Kidney (tissue), 14 donors: ENCODE results near the gene TOMT. TPM values are rescaled to one million over a fixed set of nuclear protein-coding genes. Genes with fewer than 3 reads are reported as not detected.

Experiments used
- DNase-seq, 5 donors: peaks; one replicate each; pipeline ENCODE4 v3.0.0-alpha.2; 2013 to 2020
- FAIRE-seq: peaks from 2 replicates; lab custom pipeline; 2012; peaks lifted over from hg19 to GRCh38; lab: Jason Lieb, UNC
- H3K27ac ChIP-seq, 2 donors: one replicate each; pipeline ENCODE4 v1.7.0; 2013; ENCODE audit warnings: low read depth in 2 of 2, low read length in 2 of 2, inconsistent platforms in 1 of 2
- H3K27me3 ChIP-seq: one replicate; pipeline ENCODE4 v1.7.1; 2013; ENCODE audit warnings: low read length, inconsistent platforms; ENCODE audit not compliant: control insufficient read depth, insufficient read depth
- H3K36me3 ChIP-seq, 3 donors: one replicate each; pipeline versions ENCODE4 v1.7.0 to v1.7.1; 2013; ENCODE audit warnings: low read length in 3 of 3, control low read depth in 1 of 3, inconsistent platforms in 1 of 3; ENCODE audit not compliant: insufficient read depth in 3 of 3, control insufficient read depth in 2 of 3
- H3K4me1 ChIP-seq, 3 donors: one replicate each; pipeline versions ENCODE4 v1.7.0 to v1.7.1; 2013; ENCODE audit warnings: low read length in 3 of 3, inconsistent platforms in 1 of 3, low read depth in 1 of 3; ENCODE audit not compliant: control insufficient read depth in 2 of 3, insufficient read depth in 2 of 3
- H3K4me3 ChIP-seq, 3 donors: one replicate each; pipeline versions ENCODE4 v1.7.0 to v1.8.1; 2013; ENCODE audit warnings: low read length in 3 of 3, control low read depth in 1 of 3, inconsistent platforms in 1 of 3
- H3K9ac ChIP-seq, 3 donors: one replicate each; pipeline versions ENCODE4 v1.7.0 to v1.7.1; 2013; ENCODE audit warnings: low read length in 3 of 3, control low read depth in 1 of 3, inconsistent platforms in 1 of 3
- H3K9me3 ChIP-seq, 3 donors: one replicate each; pipeline versions ENCODE4 v1.7.0 to v1.7.1; 2013; ENCODE audit warnings: low read length in 3 of 3, control low read depth in 1 of 3, inconsistent platforms in 1 of 3; ENCODE audit not compliant: control insufficient read depth in 2 of 3, insufficient read depth in 1 of 3
- intact Hi-C: fragments of 100-400 bp; cut with DNase I; formaldehyde crosslinking; loops from one replicate; pipeline ENCODE4 v1.11.1; 2022
- polyA plus RNA-seq: library from polyadenylated mRNA; stranded (reverse); fragments of 350-450 nt; fragmentation: Illumina TruSeq; extraction: RNeasy Lipid Tissue Mini Kit (QIAGEN cat#74804); gene quantifications from one replicate; pipeline ENCODE4 v1.2.3, GENCODE V29; 2014; ENCODE audit warnings: low read depth, low replicate concordance; ENCODE audit not compliant: insufficient read depth
- total RNA-seq: library from RNA; stranded (reverse); fragmentation: NEBNext Ultra II Directional; extraction: Animal tissue kit (Norgen Biotek cat#: 25700); gene quantifications from one replicate; pipeline ENCODE4 v1.2.1, GENCODE V29; 2021
- TF ChIP-seq, protein P1 (sequence below): IDR thresholded peaks from 3 replicates; pipeline ENCODE4 v1.5.1; 2012; ENCODE audit warnings: mild to moderate bottlenecking, moderate library complexity, borderline replicate concordance; ENCODE audit not compliant: insufficient read depth; ENCODE audit errors: extremely low read depth
- donor health status: control.
- donor health status: control.
- donor health status: control.
- donor health status: control.
- donor health status: control.
- donor health status: DM: yes; HTN: yes; CAD: no.
- donor health status: Normal renal cell carcinoma (clear cell type).

TOMT gene
- total and polyA plus RNA-seq, 2 donors from 2014 or later = not detected

DNA sequence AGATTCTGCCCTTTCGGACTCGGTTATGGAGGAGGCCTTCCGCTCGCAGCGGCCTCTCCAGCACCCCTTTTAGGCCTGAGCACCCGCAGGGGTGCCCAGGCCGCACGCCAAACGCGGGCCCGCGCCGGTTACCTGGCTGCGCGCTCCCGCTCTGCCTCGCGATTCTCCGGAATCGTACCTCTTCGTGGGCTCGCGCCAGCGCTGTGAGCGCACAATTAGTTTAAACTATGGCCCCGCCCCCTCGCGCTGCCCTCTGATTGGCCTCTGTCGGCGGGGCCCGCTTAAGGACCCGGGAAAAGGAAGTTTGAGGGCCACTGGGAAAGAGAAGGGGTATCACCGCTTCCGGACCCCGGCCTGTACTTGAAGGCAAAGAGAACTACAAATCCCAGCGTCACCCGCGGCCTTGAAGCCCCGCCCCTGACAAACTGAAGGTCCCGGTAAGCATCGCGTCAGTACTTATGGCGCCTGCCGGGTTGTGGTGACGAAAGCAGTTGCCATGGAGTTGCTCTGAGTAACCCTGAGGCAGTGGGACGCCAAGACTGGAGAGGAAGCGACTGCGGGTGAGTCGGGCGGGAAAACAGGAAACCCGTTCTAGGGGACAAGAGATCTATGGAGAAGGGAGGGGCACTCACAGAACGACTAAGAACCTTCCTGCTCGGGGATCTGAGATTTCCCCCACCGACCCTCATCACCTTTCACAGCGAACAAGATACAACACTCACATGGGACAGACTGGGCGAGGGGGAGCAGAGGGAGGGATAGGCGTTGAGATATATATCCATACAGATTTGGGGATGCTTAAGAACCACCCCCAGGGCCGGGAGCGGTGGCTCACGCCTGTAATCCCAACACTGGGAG, 25.2 kb upstream of the TOMT start, which contains the start of the genes LRRC51 and NUMA1:
Gene LRRC51, plus strand, starts transcription at position 525 of the 858 bp plus-strand sequence. CDS start 8,234 bp downstream, outside the sequence.
Gene NUMA1, minus strand, starts transcription at position 217 of the 858 bp plus-strand sequence. CDS start 44,599 bp downstream, outside the sequence.
- FAIRE-seq (peak; percentile 98), DNase-seq (peak; percentile 100)
- Histone ChIP-seq H3K9ac (peak within 1 kb of the TSS; percentile 79 to 97 (median 88)), H3K36me3 (no peaks in the 10 kb centered on the region), H3K9me3 (no peaks in the 10 kb centered on the region), H3K4me1 (peaks cover 0 to 6% (median 4%) of the 10 kb centered on the region in 3 donors), H3K27ac (peak within 1 kb of the TSS; percentile 91 to 96), H3K27me3 (no peaks in the 10 kb centered on the region), H3K4me3 (peak within 1 kb of the TSS; percentile 79 to 96 (median 88))
- intact Hi-C loops = no loop called here
- TF ChIP-seq, protein P1, sequence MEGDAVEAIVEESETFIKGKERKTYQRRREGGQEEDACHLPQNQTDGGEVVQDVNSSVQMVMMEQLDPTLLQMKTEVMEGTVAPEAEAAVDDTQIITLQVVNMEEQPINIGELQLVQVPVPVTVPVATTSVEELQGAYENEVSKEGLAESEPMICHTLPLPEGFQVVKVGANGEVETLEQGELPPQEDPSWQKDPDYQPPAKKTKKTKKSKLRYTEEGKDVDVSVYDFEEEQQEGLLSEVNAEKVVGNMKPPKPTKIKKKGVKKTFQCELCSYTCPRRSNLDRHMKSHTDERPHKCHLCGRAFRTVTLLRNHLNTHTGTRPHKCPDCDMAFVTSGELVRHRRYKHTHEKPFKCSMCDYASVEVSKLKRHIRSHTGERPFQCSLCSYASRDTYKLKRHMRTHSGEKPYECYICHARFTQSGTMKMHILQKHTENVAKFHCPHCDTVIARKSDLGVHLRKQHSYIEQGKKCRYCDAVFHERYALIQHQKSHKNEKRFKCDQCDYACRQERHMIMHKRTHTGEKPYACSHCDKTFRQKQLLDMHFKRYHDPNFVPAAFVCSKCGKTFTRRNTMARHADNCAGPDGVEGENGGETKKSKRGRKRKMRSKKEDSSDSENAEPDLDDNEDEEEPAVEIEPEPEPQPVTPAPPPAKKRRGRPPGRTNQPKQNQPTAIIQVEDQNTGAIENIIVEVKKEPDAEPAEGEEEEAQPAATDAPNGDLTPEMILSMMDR = no peak

DNA sequence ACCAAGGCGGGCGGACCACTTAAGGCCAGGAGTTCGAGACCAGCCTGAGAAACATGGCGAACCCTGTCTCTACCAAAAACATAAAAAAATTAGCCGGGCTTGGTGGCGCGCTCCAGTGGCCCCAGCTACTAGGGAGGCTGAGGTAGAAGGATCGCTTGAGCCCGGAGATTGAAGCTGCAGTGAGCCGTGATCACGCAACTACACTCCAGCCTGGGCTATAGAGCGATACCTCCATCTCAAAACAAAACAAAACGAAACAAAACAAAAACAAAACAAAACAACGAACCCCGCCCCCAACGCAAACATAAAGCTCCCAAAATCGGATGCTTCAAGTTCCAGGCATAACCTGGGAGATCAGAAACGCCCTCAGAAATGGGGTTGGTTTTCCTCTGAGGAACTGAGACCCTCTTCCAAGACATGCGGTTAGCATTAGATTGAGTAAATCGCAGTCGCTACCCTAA, 24.5 kb upstream of the TOMT start:
- Histone ChIP-seq H3K9ac (peak overlapping the region in 2 of 3 donors; percentile 88 to 97), H3K9me3 (no peaks in the 10 kb centered on the region), H3K27me3 (no peaks in the 10 kb centered on the region), H3K36me3 (no peaks in the 10 kb centered on the region), H3K27ac (peak overlapping the region; percentile 85 to 96), H3K4me1 (peaks cover 0 to 6% (median 4%) of the 10 kb centered on the region in 3 donors), H3K4me3 (peak overlapping the region; percentile 79 to 96 (median 88))
- DNase-seq (no peak), FAIRE-seq (no peak)
- intact Hi-C loops = no loop called here
- TF ChIP-seq, protein P1 = no peak

DNA sequence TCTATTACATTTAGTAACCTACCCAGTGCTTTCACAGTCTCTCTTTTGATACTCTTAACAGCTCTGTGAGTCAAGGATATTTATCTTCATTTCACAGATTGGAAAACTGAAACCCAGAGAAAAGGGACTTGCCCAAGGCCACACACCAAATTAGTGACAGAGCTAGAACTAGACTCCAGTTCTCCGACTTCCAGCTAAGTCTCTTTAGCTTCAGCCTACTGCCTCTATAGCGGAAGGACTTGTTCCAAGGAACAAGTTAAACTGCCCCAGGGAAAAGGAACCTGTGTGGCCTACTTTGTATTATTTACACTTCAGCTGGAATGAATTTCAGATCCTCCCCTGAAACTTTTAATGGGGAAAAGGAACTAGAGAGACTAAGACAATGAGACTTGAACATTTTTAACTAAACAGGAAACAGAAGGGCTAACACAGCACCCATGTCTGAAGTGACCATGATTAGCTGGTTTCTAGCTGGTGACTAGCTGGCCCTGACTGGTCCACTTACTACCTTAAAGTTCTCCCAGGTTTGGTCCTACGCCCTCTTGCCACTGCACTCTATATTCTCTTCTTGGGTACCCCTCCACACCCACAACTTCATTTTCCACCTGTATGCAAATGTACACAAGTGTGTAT, 23.8 kb upstream of the TOMT start:
- Histone ChIP-seq H3K36me3 (no peaks in the 10 kb centered on the region), H3K4me1 (peaks cover 0 to 6% (median 4%) of the 10 kb centered on the region in 3 donors), H3K9me3 (no peaks in the 10 kb centered on the region), H3K9ac (no peak overlapping the region), H3K27me3 (no peaks in the 10 kb centered on the region), H3K4me3 (no peak overlapping the region), H3K27ac (peak overlapping the region in 1 of 2 donors; percentile 33)
- FAIRE-seq = no peak
- TF ChIP-seq, protein P1 = no peak
- intact Hi-C loops = no loop called here
- DNase-seq = no peak
